ENCODE data around the gene MISP3. TPM values are rescaled to one million over a fixed set of nuclear protein-coding genes. Genes with fewer than 3 reads are reported as not detected.

Gene MISP3
- total and polyA plus RNA-seq, 9 of the 15 experiments (the other 6 are each of a cell fraction or from before 2014, with no cell fraction given) = 0.25 to 5.6 (median 1.6) TPM

- no peak for TF ChIP-seq CEBPZ (IDR thresholded peaks at IDR 0.05; ENCODE audit: borderline replicate concordance, low read depth, low read length)
- peak; percentile 20 to 58; a peak in 3 of 4 replicates for TF ChIP-seq RCOR1 (IDR thresholded peaks at IDR 0.05; ENCODE audit: borderline replicate concordance in 1 of 2, low read depth in 2 of 2, low read length in 2 of 2)
- 0 out of 2 replicates have a peak, but pooled peaks have one; percentile 22 for TF ChIP-seq JUND (IDR thresholded peaks at IDR 0.05; ENCODE audit: borderline replicate concordance, low read depth, low read length)
- TF ChIP-seq JUND (tag; IDR thresholded peaks at IDR 0.05; ENCODE audit: borderline replicate concordance, low read depth, low read length) = peak; percentile 19; the same call in 1 of the 3 replicates
- TF ChIP-seq STAT6 (CRISPR knock-in tag; IDR thresholded peaks at IDR 0.05) = no peak
- no peak for TF ChIP-seq SRSF7 (optimal IDR thresholded peaks at IDR 0.05; ENCODE audit: low read depth, low read length)
- TF ChIP-seq ZNF253 (CRISPR knock-in tag; conservative IDR thresholded peaks at IDR 0.05) = no peak
- TF ChIP-seq ZNF165 (CRISPR knock-in tag; IDR thresholded peaks at IDR 0.05; ENCODE audit: borderline replicate concordance) = no peak
- no peak for TF ChIP-seq SP1 (CRISPR knock-in tag; IDR thresholded peaks at IDR 0.05)
- 0 out of 4 replicates have a peak, but pooled peaks of 1 of the 2 experiments have one; percentile 31 for TF ChIP-seq MAZ (CRISPR knock-in tag; conservative IDR thresholded peaks at IDR 0.05 in 1 of 2, IDR thresholded peaks at IDR 0.05 in 1 of 2)
- TF ChIP-seq BHLHE40 (IDR thresholded peaks at IDR 0.05; ENCODE audit: low read length) = 0 out of 2 replicates have a peak, but pooled peaks have one; percentile 17
- TF ChIP-seq DPF2 (IDR thresholded peaks at IDR 0.05) = peak; percentile 45; the same call in 1 of the 2 replicates
- no peak for TF ChIP-seq RBM22 (IDR thresholded peaks at IDR 0.05; ENCODE audit: low read depth, low read length, poor library complexity, severe bottlenecking)
- TF ChIP-seq TRIM24 (IDR thresholded peaks at IDR 0.05) = peak in 1 of 2 experiments; percentile 62; a peak in 2 of 4 replicates
- no peak for TF ChIP-seq ELF4 (CRISPR knock-in tag; IDR thresholded peaks at IDR 0.05)
- peak; percentile 16 for TF ChIP-seq TBP (optimal IDR thresholded peaks at IDR 0.05; ENCODE audit: low read depth, low read length)
- TF ChIP-seq PHB (CRISPR knock-in tag; IDR thresholded peaks at IDR 0.05) = no peak
- no peak for TF ChIP-seq PATZ1 (CRISPR knock-in tag; IDR thresholded peaks at IDR 0.05; ENCODE audit: borderline replicate concordance)
- no peak for TF ChIP-seq CHD2 (IDR thresholded peaks at IDR 0.05; ENCODE audit: low read depth, low read length)
Observed at GRCh38 chr19:14023404-14024235, 49.0 kb upstream of the MISP3 start (continued).
